NCI-H748 (cell line): Measurements from ENCODE around the gene TET3.

Experiments used
- DNase-seq: peaks from one replicate; lab custom pipeline; 2025; ENCODE audit not compliant: unreplicated experiment; lab: John Stamatoyannopoulos, UW

TET3 gene

GRCh38 chr2:73964223-73964622, 20.5 kb upstream of the TET3 start:
- no peak for DNase-seq

- no peak for DNase-seq
Measured at GRCh38 chr2:73965053-73965452, 19.7 kb upstream of the TET3 start.

DNA sequence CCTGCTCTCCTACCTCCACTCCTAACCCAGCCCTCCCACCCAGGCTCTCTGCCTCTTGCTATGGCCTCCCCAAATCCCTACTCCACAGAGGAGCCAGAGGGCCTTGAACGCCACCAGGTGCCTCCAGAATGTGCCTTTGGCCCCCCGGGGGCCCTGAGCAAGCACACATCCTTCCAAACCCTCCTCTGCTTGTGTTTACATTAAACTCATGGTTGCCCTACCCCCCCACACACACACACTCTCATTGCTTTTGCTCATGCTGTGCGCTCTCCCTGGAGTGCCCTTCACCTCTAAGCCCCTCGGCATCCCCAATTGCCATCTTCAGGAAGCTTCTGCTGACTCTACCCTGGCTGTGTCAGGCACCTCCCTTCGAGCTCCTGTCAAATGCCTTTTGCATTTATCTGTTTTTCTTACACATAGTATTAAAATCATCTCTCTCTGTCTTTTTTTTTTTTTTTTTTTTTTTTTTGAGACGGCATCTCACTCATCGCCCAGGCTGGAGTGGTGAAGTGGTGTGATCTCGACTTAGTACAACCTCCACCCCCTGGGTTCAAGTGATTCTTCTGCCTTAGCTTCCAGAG, 16.3 kb upstream of the TET3 start:
- no peak for DNase-seq

GRCh38 chr2:73969356-73969755, 15.4 kb upstream of the TET3 start:
- DNase-seq: no peak

GRCh38 chr2:73970141-73970803, 14.4 kb upstream of the TET3 start:
- DNase-seq: no peak

GRCh38 chr2:73970850-73971471, 13.7 kb upstream of the TET3 start:
- no peak for DNase-seq

DNA sequence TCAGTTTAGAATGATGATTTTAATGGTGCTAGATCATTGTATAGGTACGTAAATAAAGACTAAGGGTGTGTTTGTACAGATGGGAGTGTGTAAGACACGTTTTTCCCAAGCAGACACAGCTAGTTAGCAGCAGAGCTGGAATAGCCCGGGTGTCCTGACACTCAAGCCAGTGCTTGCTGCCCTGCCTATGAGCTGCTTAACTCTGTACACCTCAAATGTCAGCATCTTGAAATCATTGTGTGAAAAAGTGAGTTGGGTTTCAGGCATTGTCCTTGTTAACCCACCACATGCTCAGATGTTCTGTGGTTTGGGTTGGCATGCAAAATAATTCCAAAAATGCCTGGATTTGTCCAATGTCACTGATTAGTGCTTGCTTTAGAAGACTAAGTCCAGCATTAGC, 13.0 kb upstream of the TET3 start:
- no peak for DNase-seq

GRCh38 chr2:73972846-73973245, 11.9 kb upstream of the TET3 start:
- no peak for DNase-seq

DNA sequence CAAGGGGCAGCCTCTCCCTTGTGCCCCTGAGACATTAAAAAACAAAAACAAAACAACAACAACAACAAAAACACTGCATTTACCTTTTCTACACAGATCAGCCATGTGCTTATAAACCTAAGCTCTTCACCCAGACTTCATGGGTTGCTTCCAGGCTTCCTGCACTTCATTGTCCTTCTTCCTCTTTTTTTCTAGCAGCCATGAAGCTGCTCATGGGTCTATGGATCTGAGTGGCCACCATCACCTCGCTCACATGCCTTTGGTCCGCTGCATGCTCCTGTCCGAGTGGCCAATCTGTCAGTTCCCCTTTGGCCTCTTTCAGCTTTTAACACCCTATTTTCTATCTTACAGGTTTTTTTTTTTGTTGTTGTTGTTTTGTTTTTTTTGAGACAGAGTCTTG, 9.0 kb upstream of the TET3 start:
- no peak for DNase-seq

GRCh38 chr2:73976803-73977202, 7.9 kb upstream of the TET3 start:
- no peak for DNase-seq

DNA sequence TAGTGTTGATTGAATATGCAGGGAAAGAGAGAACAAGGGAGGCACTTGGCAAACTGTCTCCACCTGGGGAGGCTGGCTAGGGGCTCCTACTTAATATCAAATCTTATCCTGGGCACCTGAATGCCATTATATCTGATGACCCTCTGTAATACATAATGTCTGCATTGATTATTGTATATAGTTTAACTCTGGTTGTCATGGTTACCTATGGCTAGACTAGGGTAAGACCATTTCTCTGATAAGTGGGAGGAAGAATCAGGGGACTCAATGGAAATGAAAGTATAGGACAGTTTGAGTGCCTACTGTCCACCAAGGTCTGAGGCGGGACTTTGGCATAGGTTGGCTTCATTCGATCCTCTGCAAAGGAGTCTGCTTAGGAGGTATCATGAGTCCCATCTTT, 7.2 kb upstream of the TET3 start:
- no peak for DNase-seq

GRCh38 chr2:73979021-73979420, 5.7 kb upstream of the TET3 start:
- DNase-seq: no peak

DNA sequence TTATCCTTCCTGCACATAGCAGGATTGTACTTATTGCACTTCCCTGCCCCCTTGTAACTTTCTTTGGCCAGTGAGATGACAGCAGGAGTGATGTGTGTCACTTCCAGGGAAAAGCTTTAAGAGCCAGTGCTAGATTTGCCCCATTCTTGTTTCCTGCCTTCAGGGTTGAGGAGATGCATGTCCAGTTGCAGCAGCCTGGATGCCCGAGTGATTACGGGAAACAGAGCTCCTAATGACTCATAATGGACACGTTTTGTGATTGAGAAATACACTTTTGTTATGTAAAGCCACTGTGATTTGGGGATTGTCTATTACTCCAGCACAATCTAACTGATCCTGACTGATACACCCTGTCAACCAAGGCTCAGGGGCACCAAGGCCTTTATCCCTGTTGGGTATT, 5.0 kb upstream of the TET3 start:
- DNase-seq: no peak

- no peak for DNase-seq
Measured at GRCh38 chr2:73980566-73980965, 4.1 kb upstream of the TET3 start.

GRCh38 chr2:73981081-73982001, 3.4 kb upstream of the TET3 start:
- DNase-seq: peak; percentile 63

- no peak for DNase-seq
Measured at GRCh38 chr2:73982140-73982617, 2.5 kb upstream of the TET3 start.

DNA sequence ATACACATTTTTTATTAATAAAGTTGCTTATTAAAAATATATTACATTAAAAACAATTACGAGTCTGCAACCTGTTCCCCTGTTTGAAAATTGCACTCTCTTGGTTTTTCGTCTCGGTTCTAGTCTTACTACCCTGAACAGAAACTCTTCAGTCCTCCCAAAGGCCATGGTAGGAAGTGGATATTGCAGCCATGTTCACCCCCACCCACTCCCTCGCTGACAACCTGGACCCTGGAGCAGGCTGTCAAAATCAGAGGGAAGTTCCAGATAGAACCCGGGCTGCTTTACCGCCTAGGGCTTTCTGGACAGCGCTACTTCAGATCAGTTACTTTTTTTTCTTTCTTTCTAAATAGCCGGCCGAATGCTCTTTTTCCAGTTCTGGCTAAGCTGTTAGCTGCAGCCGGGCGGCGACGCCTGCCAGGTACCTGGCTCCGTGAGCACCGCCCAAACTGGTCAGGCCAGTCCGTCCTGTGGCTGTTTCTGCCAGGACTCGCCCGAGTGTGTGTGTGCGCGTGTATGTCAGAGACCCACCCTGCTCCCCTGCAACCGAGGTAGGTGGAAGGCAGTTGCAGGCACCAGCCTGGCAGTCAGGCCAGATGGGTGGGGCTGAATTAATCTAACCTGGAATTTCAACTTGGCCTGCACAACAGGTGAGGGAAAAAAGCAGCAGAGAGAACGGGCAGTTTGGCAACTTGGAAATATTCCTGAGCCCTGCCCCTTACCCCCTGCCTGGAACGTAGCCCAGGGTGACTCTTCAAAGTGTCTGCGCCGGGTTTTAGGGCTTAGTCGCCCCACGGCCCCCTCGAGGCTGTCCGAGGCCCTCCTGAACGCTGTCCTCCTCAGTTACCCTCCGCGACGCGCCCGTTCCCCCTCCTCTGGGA, 1.1 kb upstream of the TET3 start:
- DNase-seq: peak; percentile 95

GRCh38 chr2:73984922-73985307, 205 bp downstream of the TET3 start:
- peak; percentile 51 for DNase-seq

- peak; percentile 47 for DNase-seq
Measured at GRCh38 chr2:73985308-73986084, 786 bp downstream of the TET3 start.
